Measurements from ENCODE around the gene COL11A2. TPM values are rescaled to one million over a fixed set of nuclear protein-coding genes. Genes with fewer than 3 reads are reported as not detected.

COL11A2 gene
- total and polyA plus RNA-seq, 2 of the 13 experiments (the other 11 are each of a cell fraction or from before 2014, with no cell fraction given), result 0.55 TPM

DNA sequence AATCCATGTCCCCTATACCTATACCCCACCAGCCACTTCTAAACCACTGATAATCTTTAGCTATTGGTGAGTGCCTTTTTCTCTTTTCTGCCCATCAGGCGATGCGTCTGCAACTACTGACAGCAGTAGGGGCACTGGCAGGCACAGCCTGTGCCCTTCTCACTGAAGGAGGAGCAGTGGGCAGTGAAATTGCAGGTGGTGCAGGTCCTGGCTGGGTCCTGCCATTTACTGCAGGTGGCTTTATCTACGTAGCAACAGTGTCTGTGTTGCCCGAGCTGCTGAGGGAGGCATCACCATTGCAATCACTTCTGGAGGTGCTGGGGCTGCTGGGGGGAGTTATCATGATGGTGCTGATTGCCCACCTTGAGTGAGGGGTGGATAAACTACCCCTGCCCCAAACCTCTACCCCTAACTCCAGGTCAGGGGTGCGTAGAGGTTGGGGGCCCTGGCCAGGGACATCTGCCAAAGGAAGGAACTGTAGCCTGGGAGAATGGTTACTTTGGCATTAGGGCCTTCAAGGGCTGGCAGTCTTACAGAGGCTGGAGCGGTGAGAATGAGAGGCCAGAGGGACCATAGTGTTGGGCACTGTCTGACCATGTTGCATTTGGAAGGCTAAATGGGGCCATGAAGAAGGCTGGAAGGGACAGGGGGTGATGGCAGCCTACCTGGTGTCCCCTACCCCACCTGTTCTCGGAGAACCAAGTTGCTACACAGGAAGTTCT, 11.3 kb upstream of the COL11A2 start:
- BruUV-seq (replicated peaks), result no TSS peak
- Histone ChIP-seq H3K9me3 (ENCODE audit: low read length) (no peaks in the 10 kb centered on the region), H4K20me1 (ENCODE audit: insufficient read depth, low read length) (peaks cover 13% of the 10 kb centered on the region; the same call in 1 of the 2 replicates), H3K4me2 (ENCODE audit: low read depth, low read length) (peak overlapping the region; percentile 99), H3K4me1 (ENCODE audit: insufficient read depth, low read length) (peaks cover 63% of the 10 kb centered on the region), H3K4me3 (replicated peaks in 1 of 3; ENCODE audit: insufficient read depth in 1 of 3, low read depth in 2 of 3, low read length in 3 of 3) (peak overlapping the region in 1 of 3 experiments; percentile 80; a peak in 3 of 6 replicates), H3K36me3 (replicated peaks in 1 of 2; ENCODE audit: control insufficient read depth in 1 of 2, insufficient read depth in 2 of 2, low read length in 2 of 2) (peaks cover 10 to 24% of the 10 kb centered on the region in 2 experiments), H3K79me2 (ENCODE audit: insufficient read depth, low read length) (peaks cover 47% of the 10 kb centered on the region), H3K27ac (ENCODE audit: extremely low read length, insufficient read depth, low read length) (peak overlapping the region; percentile 75), H3K9ac (ENCODE audit: insufficient read depth, low read depth, low read length) (peak overlapping the region; percentile 17; the same call in 1 of the 2 replicates), H3K27me3 (ENCODE audit: control insufficient read depth in 1 of 2, insufficient read depth in 2 of 2, low read length in 2 of 2) (peaks cover 0 to 4% of the 10 kb centered on the region in 2 experiments; a peak in 1 of 5 replicates), H2AFZ (ENCODE audit: low read length) (no peak overlapping the region)
- TF ChIP-seq SMC3 (IDR thresholded peaks at IDR 0.05; ENCODE audit: low read length) (no peak), TGIF2 (CRISPR knock-in tag; IDR thresholded peaks at IDR 0.05) (no peak), RBM22 (optimal IDR thresholded peaks at IDR 0.05; ENCODE audit: low read length) (peak; percentile 48), ZNF44 (CRISPR knock-in tag; IDR thresholded peaks at IDR 0.05) (no peak), HNRNPLL (IDR thresholded peaks at IDR 0.05; ENCODE audit: low read depth, low read length, poor library complexity, severe bottlenecking) (no peak), AGO2 (optimal IDR thresholded peaks at IDR 0.05; ENCODE audit: low read depth, low read length) (peak; percentile 52), HIVEP1 (CRISPR knock-in tag; IDR thresholded peaks at IDR 0.05) (no peak), ZNF207 (IDR thresholded peaks at IDR 0.05; ENCODE audit: borderline replicate concordance) (no peak), CHD4 (IDR thresholded peaks at IDR 0.05; ENCODE audit: borderline replicate concordance, low read length) (0 out of 2 replicates have a peak, but pooled peaks have one; percentile 2), CAMTA2 (CRISPR knock-in tag; IDR thresholded peaks at IDR 0.05; ENCODE audit: borderline replicate concordance) (0 out of 2 replicates have a peak, but pooled peaks have one; percentile 8), ZNF12 (CRISPR knock-in tag; IDR thresholded peaks at IDR 0.05) (no peak), ZSCAN30 (CRISPR knock-in tag; IDR thresholded peaks at IDR 0.05) (no peak), KDM5B (CRISPR knock-in tag; IDR thresholded peaks at IDR 0.05; ENCODE audit: borderline replicate concordance) (0 out of 2 replicates have a peak, but pooled peaks have one; percentile 2), ZFYVE20 (CRISPR knock-in tag; IDR thresholded peaks at IDR 0.05; ENCODE audit: borderline replicate concordance, low read depth) (no peak), RFX1 (IDR thresholded peaks at IDR 0.05) (no peak)
- TF ChIP-seq, protein P1, sequence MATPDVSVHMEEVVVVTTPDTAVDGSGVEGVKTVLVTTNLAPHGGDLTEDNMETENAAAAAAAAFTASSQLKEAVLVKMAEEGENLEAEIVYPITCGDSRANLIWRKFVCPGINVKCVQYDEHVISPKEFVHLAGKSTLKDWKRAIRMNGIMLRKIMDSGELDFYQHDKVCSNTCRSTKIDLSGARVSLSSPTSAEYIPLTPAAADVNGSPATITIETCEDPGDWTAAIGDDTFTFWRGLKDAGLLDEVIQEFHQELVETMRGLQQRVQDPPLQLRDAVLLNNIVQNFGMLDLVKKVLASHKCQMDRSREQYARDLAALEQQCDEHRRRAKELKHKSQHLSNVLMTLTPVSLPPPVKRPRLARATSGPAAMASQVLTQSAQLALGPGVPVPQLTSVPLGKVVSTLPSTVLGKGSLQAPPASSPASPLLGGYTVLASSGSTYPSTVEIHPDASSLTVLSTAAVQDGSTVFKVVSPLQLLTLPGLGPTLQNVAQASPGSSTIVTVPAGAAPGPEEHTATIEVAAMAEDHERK (CRISPR knock-in tag; IDR thresholded peaks at IDR 0.05; ENCODE audit: low read depth), result no peak
- ChIA-PET CTCF (ENCODE audit: low intra/inter-chr PET ratio, low total read pairs) (no interaction called here), POLR2A (interaction anchor here (0.7 to 2.2 kb wide), 3 partner anchors 46 to 94 kb away, joined by 3 to 16 read pairs (median 4); no protein-coding TSS in a partner anchor)
- ATAC-seq (no peak), FAIRE-seq (no peak), DNase-seq (ENCODE audit: low spot score) (no peak)
- in situ Hi-C loops (cut with HindIII; ENCODE audit: extremely low pct_ligation_motif_present, low pct_unique_long_range_greater_than_20kb), result loop anchor here (5.0 to 10.0 kb wide), 3 partner anchors 44 to 211 kb away; partner anchors contain the start of genes CUTA, PHF1 and RGL2
- intact Hi-C loops (cut with micrococcal nuclease; ENCODE audit: unreplicated experiment), result no loop called here
- WGBS (ENCODE audit: low lambda C conversion rate), result 95% methylated on average over 7 of the region's 7 CpGs
